ENCODE measurements around the gene ENDOD1. TPM values are rescaled to one million over a fixed set of nuclear protein-coding genes. Genes with fewer than 3 reads are reported as not detected.

Gene ENDOD1
- total RNA-seq, 4 donors from 2014 or later = 106 to 210 (median 154) TPM

DNA sequence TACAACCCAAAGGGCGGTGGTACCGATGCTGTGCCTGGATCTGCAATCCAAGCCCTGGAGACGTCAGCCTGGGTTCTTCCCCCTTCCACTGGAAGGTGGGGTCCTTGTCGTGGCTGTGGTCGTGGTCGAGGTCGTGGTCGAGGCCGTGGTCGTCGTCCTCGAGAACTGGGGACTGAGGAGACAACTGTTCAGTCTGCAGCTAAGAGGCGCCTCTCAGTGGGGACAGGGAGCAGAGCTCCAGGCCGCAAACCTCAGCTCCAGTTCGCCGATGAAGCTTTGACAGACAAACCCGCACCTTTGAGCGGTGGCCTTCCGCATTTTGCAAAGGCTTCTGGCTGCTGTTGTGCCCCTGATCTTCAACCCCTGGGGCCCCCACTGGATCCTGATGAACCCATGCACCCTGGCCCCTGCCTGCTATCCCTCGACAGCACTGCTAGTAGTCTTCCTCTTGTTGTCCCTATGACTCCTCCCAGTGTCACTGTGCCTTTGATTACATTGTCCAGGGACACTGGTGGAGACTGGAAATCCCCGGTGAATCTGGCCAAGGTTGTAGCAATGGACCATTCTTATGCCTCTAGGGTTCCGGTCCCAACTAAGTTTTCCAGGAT lies 38.9 kb upstream of the ENDOD1 start:
- TF ChIP-seq, protein P1, sequence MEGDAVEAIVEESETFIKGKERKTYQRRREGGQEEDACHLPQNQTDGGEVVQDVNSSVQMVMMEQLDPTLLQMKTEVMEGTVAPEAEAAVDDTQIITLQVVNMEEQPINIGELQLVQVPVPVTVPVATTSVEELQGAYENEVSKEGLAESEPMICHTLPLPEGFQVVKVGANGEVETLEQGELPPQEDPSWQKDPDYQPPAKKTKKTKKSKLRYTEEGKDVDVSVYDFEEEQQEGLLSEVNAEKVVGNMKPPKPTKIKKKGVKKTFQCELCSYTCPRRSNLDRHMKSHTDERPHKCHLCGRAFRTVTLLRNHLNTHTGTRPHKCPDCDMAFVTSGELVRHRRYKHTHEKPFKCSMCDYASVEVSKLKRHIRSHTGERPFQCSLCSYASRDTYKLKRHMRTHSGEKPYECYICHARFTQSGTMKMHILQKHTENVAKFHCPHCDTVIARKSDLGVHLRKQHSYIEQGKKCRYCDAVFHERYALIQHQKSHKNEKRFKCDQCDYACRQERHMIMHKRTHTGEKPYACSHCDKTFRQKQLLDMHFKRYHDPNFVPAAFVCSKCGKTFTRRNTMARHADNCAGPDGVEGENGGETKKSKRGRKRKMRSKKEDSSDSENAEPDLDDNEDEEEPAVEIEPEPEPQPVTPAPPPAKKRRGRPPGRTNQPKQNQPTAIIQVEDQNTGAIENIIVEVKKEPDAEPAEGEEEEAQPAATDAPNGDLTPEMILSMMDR (IDR thresholded peaks at IDR 0.05) = no peak
- TF ChIP-seq POLR2A (IDR thresholded peaks at IDR 0.05) (no peak), EP300 (IDR thresholded peaks at IDR 0.05) (no peak)
- Histone ChIP-seq H3K4me1 (no peaks in the 10 kb centered on the region), H3K36me3 (no peaks in the 10 kb centered on the region), H3K27me3 (peaks cover 0 to 4% of the 10 kb centered on the region in 2 donors), H3K9me3 (no peaks in the 10 kb centered on the region), H3K4me3 (no peak overlapping the region), H3K27ac (no peak overlapping the region)
- WGBS, 2 donors = 95 to 96% methylated on average over 19 to 22 of the region's 22 CpGs
- no peak for DNase-seq (ENCODE audit: low spot score in 2 of 2)

- WGBS, 2 donors = 88 to 90% methylated on average over 2 of the region's 2 CpGs
Measured at GRCh38 chr11:95054356-95054755, 35.3 kb upstream of the ENDOD1 start.

GRCh38 chr11:95055283-95055897 lies 34.3 kb upstream of the ENDOD1 start:
- TF ChIP-seq, protein P1 (IDR thresholded peaks at IDR 0.05) = no peak
- TF ChIP-seq EP300 (IDR thresholded peaks at IDR 0.05) (no peak), POLR2A (IDR thresholded peaks at IDR 0.05) (no peak)
- H3K27me3 ChIP-seq = peaks cover 0 to 4% of the 10 kb centered on the region in 2 donors
- no peaks in the 10 kb centered on the region for H3K4me1 ChIP-seq
- H3K27ac ChIP-seq = no peak overlapping the region
- H3K9me3 ChIP-seq = no peaks in the 10 kb centered on the region
- no peak overlapping the region for H3K4me3 ChIP-seq
- no peak for DNase-seq (ENCODE audit: low spot score in 2 of 2)
- H3K36me3 ChIP-seq = no peaks in the 10 kb centered on the region
- WGBS, 2 donors = 47 to 50% methylated on average over 2 of the region's 2 CpGs

More at GRCh38 chr11:95054356-95054755, 35.3 kb upstream of the ENDOD1 start:
- no peak overlapping the region for H3K4me3 ChIP-seq
- no peaks in the 10 kb centered on the region for H3K9me3 ChIP-seq
- no peak for TF ChIP-seq POLR2A (IDR thresholded peaks at IDR 0.05)
- no peak for TF ChIP-seq EP300 (IDR thresholded peaks at IDR 0.05)
- TF ChIP-seq, protein P1 (IDR thresholded peaks at IDR 0.05) = no peak
- no peak overlapping the region for H3K27ac ChIP-seq
- DNase-seq (ENCODE audit: low spot score in 2 of 2) = no peak
- no peaks in the 10 kb centered on the region for H3K36me3 ChIP-seq
- peaks cover 0 to 4% of the 10 kb centered on the region in 2 donors for H3K27me3 ChIP-seq
- H3K4me1 ChIP-seq = no peaks in the 10 kb centered on the region

- TF ChIP-seq, protein P1 (IDR thresholded peaks at IDR 0.05) = no peak
- TF ChIP-seq POLR2A (IDR thresholded peaks at IDR 0.05) = no peak
- no peak for TF ChIP-seq EP300 (IDR thresholded peaks at IDR 0.05)
- WGBS, 2 donors = 95 to 98% methylated on average over 8 of the region's 8 CpGs
- no peaks in the 10 kb centered on the region for H3K36me3 ChIP-seq
Measured at GRCh38 chr11:95057959-95058358, 31.7 kb upstream of the ENDOD1 start.

GRCh38 chr11:95058621-95059020 lies 31.0 kb upstream of the ENDOD1 start:
- no peaks in the 10 kb centered on the region for H3K9me3 ChIP-seq
- H3K27me3 ChIP-seq = peaks cover 0 to 4% of the 10 kb centered on the region in 2 donors
- H3K4me1 ChIP-seq = no peaks in the 10 kb centered on the region
- DNase-seq (ENCODE audit: low spot score in 2 of 2) = no peak
- WGBS, 2 donors = 69 to 70% methylated on average over 1 of the region's 1 CpG
- H3K36me3 ChIP-seq = no peaks in the 10 kb centered on the region
- TF ChIP-seq POLR2A (IDR thresholded peaks at IDR 0.05) (no peak), EP300 (IDR thresholded peaks at IDR 0.05) (no peak)
- TF ChIP-seq, protein P1 (IDR thresholded peaks at IDR 0.05) = no peak
- H3K27ac ChIP-seq = no peak overlapping the region
- H3K4me3 ChIP-seq = no peak overlapping the region

More at GRCh38 chr11:95057959-95058358, 31.7 kb upstream of the ENDOD1 start:
- DNase-seq (ENCODE audit: low spot score in 2 of 2) = no peak
- Histone ChIP-seq H3K27ac (no peak overlapping the region), H3K4me1 (no peaks in the 10 kb centered on the region), H3K9me3 (no peaks in the 10 kb centered on the region), H3K27me3 (peaks cover 0 to 4% of the 10 kb centered on the region in 2 donors), H3K4me3 (no peak overlapping the region)
